GM10266 (cell line): ENCODE results near the gene CHCHD10.

ENCODE experiments used
- DNase-seq: peaks from one replicate; pipeline ENCODE4 v3.0.0; 2012; ENCODE audit errors: extremely low spot score
- CTCF ChIP-seq: IDR thresholded peaks from 2 replicates; pipeline ENCODE4 v1.5.1; 2012; ENCODE audit warnings: mild to moderate bottlenecking, low read depth; ENCODE audit not compliant: control insufficient read depth, insufficient read depth; ENCODE audit errors: missing control alignments

The CHCHD10 gene

DNA sequence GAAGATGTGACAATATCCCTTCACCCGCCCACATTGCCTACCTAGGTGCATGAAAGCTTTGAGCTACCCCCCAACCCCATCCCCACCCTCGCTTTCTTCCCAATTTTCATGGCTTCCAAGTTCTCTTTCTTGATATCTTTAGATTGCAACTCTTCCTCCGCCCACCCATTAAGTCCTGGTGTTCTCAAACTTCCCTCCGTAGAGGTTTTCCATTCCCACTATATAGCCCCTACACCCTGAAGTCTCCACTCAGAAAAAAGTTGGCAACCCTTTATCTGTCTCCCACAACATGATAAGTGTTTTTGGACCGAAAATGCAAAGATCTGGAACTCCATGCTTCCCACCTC, 17.4 kb downstream of the CHCHD10 start:
- no peak for TF ChIP-seq CTCF
- DNase-seq: no peak

DNA sequence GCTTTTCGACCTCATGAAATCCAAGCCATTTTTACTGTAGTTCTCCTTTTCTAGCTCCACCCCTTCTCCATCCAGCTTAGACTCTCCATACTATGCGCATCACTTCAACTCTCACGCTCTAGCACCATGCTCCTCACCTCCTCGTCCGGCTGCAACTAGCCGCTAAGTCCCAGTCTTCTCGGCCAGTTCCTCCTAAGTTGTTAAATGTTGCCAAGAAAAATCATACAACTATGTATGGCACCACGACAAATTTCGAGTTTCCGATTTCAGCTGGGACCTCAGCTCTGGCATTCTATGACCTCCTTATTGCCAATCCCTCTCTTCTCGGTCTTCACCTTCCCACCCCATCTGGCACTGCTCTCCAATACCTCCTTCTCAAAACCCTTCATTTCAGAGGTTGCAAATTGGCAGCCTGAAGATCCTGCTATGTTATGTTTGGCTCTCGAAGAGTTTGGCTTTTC, 17.9 kb downstream of the CHCHD10 start:
- no peak for TF ChIP-seq CTCF
- DNase-seq: no peak

DNA sequence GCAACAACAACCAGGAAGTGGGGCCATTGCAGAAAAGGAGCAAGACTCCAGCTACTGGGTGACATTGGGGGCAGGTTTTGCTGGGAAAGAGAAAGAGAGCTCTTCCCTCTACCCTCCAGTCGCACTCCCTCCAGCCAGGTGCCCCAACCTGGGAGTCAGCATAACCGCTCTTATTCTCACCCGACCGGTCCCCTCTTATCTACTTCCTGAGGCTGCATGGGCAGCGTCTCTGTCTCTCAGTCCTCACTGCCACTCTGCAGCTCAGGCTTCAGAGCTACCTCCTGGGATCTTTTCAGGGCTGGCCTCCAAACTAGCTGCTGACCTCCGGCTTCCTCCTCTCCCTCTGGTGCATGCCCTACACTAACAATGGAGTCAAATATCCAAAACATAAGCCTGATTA, 22.0 kb downstream of the CHCHD10 start:
- TF ChIP-seq CTCF: no peak
- DNase-seq: no peak

- TF ChIP-seq CTCF: no peak
- no peak for DNase-seq
These were observed 23.3 kb downstream of the CHCHD10 start for GRCh38 chr22:23744485-23744884.

- DNase-seq: no peak
- no peak for TF ChIP-seq CTCF
These were observed 23.8 kb downstream of the CHCHD10 start for GRCh38 chr22:23744001-23744400.

- DNase-seq: no peak
- TF ChIP-seq CTCF: no peak
These were observed 24.5 kb downstream of the CHCHD10 start for GRCh38 chr22:23743303-23743705.

- no peak for DNase-seq
- no peak for TF ChIP-seq CTCF
These were observed 25.1 kb downstream of the CHCHD10 start for GRCh38 chr22:23742505-23743264.
